ENCODE measurements around the gene TBC1D5.

DNA sequence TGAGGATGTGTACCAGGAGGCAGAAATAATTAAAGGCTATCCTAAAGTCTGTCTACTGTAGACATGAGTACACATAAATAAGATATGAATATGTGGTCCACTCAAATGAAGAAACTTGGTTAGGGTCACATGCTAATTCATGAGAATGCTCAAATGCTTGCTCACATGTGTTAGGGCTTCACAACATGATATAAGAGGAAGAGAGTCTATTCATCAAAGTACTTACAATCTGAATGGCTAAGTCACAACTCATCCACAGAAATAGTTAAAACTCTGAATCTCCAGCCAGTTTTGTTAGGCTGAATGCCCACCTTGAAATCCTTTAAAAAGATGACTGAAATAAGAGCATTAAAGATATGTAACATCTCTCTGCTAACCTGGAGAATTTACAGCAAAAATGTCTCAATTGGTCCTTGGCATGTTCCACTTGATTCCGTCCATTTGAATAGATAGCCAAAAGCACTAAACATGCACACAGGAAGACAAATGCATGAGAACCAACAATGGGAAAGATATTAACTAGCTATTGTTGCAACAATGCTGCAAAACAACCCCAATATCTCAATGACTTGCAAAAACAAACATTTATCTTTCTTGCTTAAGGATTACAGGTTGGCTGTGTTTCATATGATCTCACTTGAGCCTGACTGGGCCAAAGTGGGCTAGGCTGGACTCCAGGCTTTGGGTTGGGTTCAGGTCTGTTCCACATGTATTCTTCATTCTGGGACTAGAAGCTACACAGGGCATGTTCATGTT, 10.6 kb upstream of the TBC1D5 start:
- TF ChIP-seq, protein P1, sequence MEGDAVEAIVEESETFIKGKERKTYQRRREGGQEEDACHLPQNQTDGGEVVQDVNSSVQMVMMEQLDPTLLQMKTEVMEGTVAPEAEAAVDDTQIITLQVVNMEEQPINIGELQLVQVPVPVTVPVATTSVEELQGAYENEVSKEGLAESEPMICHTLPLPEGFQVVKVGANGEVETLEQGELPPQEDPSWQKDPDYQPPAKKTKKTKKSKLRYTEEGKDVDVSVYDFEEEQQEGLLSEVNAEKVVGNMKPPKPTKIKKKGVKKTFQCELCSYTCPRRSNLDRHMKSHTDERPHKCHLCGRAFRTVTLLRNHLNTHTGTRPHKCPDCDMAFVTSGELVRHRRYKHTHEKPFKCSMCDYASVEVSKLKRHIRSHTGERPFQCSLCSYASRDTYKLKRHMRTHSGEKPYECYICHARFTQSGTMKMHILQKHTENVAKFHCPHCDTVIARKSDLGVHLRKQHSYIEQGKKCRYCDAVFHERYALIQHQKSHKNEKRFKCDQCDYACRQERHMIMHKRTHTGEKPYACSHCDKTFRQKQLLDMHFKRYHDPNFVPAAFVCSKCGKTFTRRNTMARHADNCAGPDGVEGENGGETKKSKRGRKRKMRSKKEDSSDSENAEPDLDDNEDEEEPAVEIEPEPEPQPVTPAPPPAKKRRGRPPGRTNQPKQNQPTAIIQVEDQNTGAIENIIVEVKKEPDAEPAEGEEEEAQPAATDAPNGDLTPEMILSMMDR (IDR thresholded peaks at IDR 0.05 in 2 of 3, conservative IDR thresholded peaks at IDR 0.05 in 1 of 3; ENCODE audit: borderline replicate concordance in 1 of 3, insufficient read depth in 1 of 3, low read depth in 2 of 3, low read length in 2 of 3) = no peak
- TF ChIP-seq POLR2AphosphoS5 (IDR thresholded peaks at IDR 0.05; ENCODE audit: low read depth, low read length) (no peak), EZH2phosphoT487 (IDR thresholded peaks at IDR 0.05; ENCODE audit: borderline replicate concordance) (no peak)

Measured in HCT116 (cell line).